Colonic mucosa (tissue), 4 donors: ENCODE measurements around the gene ATP13A2. TPM values are rescaled to one million over a fixed set of nuclear protein-coding genes. Genes with fewer than 3 reads are reported as not detected.

Experiments used
- DNase-seq: peaks from one replicate; pipeline ENCODE4 v3.0.0-alpha.2; 2020
- H3K27ac ChIP-seq: fragments of 200-600 bp; one replicate; pipeline ENCODE4 v1.8.0; 2021
- H3K27me3 ChIP-seq: fragments of 200-600 bp; one replicate; pipeline ENCODE4 v1.8.0; 2021
- H3K36me3 ChIP-seq: fragments of 200-600 bp; one replicate; pipeline ENCODE4 v1.8.0; 2021
- H3K4me1 ChIP-seq: fragments of 200-600 bp; one replicate; pipeline ENCODE4 v1.8.0; 2021; ENCODE audit warnings: mild to moderate bottlenecking
- H3K4me3 ChIP-seq: fragments of 200-600 bp; one replicate; pipeline ENCODE4 v1.8.0; 2021
- H3K9ac ChIP-seq, 2 donors: one replicate each; pipeline ENCODE4 v1.7.0; 2013; ENCODE audit warnings: control low read depth in 2 of 2, low read depth in 2 of 2, low read length in 2 of 2
- H3K9me3 ChIP-seq: fragments of 200-600 bp; one replicate; pipeline ENCODE4 v1.8.0; 2021
- CTCF ChIP-seq: fragments of 200-600 bp; IDR thresholded peaks from one replicate; pipeline ENCODE4 v1.8.0; 2022; ENCODE audit warnings: antibody characterized with exemption, mild to moderate bottlenecking
- intact Hi-C: fragments of 100-400 bp; cut with DNase I; formaldehyde crosslinking; loops from one replicate; pipeline ENCODE4 v1.14.1; 2022
- total RNA-seq, 2 donors: library from RNA; stranded (reverse); fragmentation: NEBNext Ultra II Directional in 1 of 2; extraction: Animal tissue kit (Norgen Biotek cat#: 25700) in 1 of 2; gene quantifications; one replicate each; pipeline ENCODE4 v1.2.1, GENCODE V29; 2021
- donor health status: healthy.
- donor health status: DM: no; HTN: no; CAD: no.
- donor health status: DM: no; HTN: no; CAD: no.

The ATP13A2 gene
- total RNA-seq, 2 donors from 2014 or later = 55.3 to 111 TPM

- Histone ChIP-seq H3K4me3 (no peak overlapping the region), H3K27me3 (no peaks in the 10 kb centered on the region), H3K27ac (no peak overlapping the region), H3K36me3 (peaks cover 9% of the 10 kb centered on the region), H3K9me3 (no peaks in the 10 kb centered on the region), H3K9ac (no peak overlapping the region), H3K4me1 (peaks cover 7% of the 10 kb centered on the region)
- TF ChIP-seq CTCF = no peak
- no peak for DNase-seq
- intact Hi-C loops = no loop called here
These were observed 3.2 kb upstream of the ATP13A2 start for GRCh38 chr1:17014671-17015567.

GRCh38 chr1:17013491-17014320 is 2.0 kb upstream of the ATP13A2 start:
- Histone ChIP-seq H3K27me3 (no peaks in the 10 kb centered on the region), H3K27ac (no peak overlapping the region), H3K36me3 (peaks cover 2% of the 10 kb centered on the region), H3K4me1 (peaks cover 10% of the 10 kb centered on the region), H3K9ac (no peak overlapping the region), H3K4me3 (no peak overlapping the region), H3K9me3 (no peaks in the 10 kb centered on the region)
- intact Hi-C loops = no loop called here
- no peak for TF ChIP-seq CTCF
- DNase-seq = no peak

GRCh38 chr1:17012775-17013490 is 1.2 kb upstream of the ATP13A2 start:
- no peak for TF ChIP-seq CTCF
- H3K9me3 ChIP-seq = no peaks in the 10 kb centered on the region
- no peak for DNase-seq
- H3K36me3 ChIP-seq = no peaks in the 10 kb centered on the region
- intact Hi-C loops = no loop called here
- H3K4me1 ChIP-seq = peaks cover 10% of the 10 kb centered on the region
- H3K27me3 ChIP-seq = no peaks in the 10 kb centered on the region
- no peak overlapping the region for H3K9ac ChIP-seq
- no peak overlapping the region for H3K27ac ChIP-seq
- H3K4me3 ChIP-seq = no peak overlapping the region

GRCh38 chr1:17011092-17011438 is 663 bp downstream of the ATP13A2 start:
- intact Hi-C loops = no loop called here

More at GRCh38 chr1:17011092-17011438, 663 bp downstream of the ATP13A2 start:
- H3K9me3 ChIP-seq = no peaks in the 10 kb centered on the region
- peak overlapping the region; percentile 95 for H3K4me3 ChIP-seq
- H3K27ac ChIP-seq = no peak overlapping the region
- DNase-seq = peak; percentile 35
- H3K36me3 ChIP-seq = no peaks in the 10 kb centered on the region
- H3K4me1 ChIP-seq = peaks cover 10% of the 10 kb centered on the region
- TF ChIP-seq CTCF = no peak
- H3K9ac ChIP-seq = peak overlapping the region; percentile 77 to 84
- H3K27me3 ChIP-seq = no peaks in the 10 kb centered on the region
